ENCODE measurements around the gene PLAAT4.

DNA sequence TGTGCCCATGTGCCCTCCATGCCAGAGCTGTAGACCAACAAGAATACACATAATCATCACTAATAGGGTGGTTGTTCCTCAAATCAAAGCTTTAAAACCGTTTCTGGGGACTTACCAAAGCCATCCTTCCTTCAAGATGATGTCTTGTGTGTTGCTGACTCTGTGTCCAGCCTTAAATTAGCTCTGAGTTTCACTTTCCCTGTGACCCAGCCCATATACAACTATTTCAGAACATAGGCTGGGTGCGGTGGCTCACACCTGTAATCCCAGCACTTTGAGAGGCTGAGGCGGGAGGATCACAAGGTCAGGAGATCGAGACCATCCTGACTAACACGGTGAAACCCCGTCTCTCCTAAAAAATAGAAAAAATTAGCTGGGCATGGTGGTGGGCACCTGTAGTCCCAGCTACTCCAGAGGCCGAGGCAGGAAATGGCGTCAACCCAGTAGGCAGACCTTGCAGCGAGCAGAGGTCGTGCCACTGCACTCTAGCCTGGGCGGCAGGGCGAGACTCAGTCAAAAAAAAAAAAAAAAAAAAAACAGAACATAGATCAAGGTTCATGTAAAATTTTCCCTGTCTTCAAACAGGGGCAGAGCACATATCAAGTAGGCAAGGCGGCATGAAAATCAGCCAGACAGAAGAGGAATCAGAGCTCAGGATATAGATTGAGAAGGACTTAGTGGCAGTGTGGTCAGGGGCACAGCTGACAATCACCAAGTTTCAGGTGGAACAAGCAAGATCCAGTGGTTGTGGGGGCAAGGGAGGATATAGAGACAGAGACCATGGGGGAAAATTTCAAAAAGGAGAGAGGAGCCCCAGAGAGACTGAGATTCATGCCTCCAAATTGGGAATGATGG is 26.8 kb downstream of the PLAAT4 start, which contains the start of gene PLAAT2:
- TF ChIP-seq, protein P1, sequence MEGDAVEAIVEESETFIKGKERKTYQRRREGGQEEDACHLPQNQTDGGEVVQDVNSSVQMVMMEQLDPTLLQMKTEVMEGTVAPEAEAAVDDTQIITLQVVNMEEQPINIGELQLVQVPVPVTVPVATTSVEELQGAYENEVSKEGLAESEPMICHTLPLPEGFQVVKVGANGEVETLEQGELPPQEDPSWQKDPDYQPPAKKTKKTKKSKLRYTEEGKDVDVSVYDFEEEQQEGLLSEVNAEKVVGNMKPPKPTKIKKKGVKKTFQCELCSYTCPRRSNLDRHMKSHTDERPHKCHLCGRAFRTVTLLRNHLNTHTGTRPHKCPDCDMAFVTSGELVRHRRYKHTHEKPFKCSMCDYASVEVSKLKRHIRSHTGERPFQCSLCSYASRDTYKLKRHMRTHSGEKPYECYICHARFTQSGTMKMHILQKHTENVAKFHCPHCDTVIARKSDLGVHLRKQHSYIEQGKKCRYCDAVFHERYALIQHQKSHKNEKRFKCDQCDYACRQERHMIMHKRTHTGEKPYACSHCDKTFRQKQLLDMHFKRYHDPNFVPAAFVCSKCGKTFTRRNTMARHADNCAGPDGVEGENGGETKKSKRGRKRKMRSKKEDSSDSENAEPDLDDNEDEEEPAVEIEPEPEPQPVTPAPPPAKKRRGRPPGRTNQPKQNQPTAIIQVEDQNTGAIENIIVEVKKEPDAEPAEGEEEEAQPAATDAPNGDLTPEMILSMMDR (IDR thresholded peaks at IDR 0.05): no peak
- TF ChIP-seq POLR2A (IDR thresholded peaks at IDR 0.05): no peak
